HK-2 (cell line): ENCODE measurements around the gene ULBP2.

Experiments
- DNase-seq: peaks from one replicate; pipeline ENCODE4 v3.0.0-alpha.2; 2018; ENCODE audit not compliant: unreplicated experiment

The ULBP2 gene, protein sequence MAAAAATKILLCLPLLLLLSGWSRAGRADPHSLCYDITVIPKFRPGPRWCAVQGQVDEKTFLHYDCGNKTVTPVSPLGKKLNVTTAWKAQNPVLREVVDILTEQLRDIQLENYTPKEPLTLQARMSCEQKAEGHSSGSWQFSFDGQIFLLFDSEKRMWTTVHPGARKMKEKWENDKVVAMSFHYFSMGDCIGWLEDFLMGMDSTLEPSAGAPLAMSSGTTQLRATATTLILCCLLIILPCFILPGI

DNA sequence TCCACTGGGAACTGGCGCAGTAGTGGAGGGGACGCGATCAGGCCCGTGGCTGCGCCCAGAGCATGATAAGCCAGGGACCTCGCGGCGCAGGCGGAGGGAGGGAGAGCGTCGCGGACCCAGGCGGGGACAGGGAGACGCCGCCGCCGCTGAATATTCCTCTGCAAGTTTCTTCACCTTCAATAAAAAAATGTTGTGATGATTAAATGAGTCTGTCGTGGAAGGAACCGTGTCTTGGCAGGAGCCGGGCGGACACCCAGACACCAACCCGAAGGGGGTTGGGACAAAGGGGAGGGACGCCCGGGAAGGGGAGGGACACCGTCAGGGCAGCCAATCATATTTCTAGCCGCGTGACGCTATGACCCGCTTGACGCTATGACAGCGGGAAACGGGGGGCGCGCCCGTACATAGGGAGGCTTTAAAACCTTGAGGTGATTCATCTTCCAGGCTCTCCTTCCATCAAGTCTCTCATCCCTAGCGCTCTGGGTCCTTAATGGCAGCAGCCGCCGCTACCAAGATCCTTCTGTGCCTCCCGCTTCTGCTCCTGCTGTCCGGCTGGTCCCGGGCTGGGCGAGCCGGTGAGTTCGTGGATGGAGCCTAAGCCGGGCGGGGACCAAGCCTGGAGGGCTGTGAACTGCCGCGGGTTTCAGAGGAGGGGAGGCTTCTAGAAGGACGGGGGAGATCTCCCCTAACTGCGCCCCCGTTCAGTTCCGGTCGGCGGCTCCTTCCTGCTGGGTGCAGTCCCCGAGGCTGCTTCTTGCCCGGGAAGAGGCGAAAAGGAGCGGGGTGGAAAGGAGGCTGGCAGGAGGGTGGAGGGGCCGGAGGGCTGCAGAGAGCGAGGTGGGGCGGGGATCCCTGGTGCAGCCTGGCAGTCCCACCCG lies at the start of gene ULBP2:
Gene ULBP2, plus strand, starts transcription at position 432 of the 878 bp plus-strand sequence. Its CDS starts 59 bp downstream, at position 491.
- DNase-seq = peak; percentile 93

DNA sequence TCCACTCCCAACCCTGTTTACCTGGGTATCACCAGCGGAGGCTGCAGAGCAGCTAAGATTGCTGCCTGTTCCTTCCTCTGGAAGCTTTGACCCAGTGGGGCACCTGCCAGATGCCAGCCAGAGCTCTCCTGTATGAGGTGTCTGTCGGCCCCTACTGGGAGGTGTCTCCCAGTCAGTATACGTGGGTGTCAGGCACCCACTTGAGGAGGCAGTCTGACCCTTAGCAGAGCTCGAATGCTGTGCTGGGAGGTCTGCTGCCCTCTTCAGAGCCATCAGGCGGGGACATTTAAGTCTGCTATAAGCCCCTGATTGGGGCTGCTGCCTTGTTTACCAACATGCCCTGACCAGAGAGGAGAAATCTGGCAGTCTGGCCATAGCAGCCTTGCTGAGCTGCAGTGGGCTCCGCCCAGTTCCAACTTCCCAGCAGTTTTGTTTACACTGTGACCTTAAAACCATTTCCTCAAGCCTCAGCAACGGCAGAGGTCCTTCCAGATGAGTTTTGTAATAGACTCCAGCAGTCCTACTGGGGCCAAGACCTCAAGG lies 46.7 kb upstream of the ULBP2 start:
- no peak for DNase-seq

DNA sequence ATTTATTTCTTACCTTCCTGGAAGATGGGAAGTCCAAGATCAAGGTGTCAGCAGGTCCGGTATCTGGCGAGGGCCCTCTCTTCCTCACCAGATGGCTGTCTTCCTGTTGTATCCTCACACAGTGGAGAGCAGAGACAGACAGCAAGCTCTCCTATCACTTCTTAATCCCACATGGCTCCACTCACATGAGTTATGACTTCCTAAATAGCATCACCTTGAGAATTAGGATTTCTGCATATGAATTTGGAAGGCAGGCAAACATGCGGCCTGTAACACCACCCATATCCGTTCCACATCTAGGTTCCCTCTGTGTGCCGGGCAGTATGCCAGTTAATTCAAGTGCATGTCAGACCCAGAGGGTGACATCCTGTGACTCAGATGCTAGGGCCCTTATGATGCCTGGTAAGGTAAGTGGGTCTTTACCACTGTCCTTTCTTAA lies 46.0 kb upstream of the ULBP2 start:
- DNase-seq = peak; percentile 46

DNA sequence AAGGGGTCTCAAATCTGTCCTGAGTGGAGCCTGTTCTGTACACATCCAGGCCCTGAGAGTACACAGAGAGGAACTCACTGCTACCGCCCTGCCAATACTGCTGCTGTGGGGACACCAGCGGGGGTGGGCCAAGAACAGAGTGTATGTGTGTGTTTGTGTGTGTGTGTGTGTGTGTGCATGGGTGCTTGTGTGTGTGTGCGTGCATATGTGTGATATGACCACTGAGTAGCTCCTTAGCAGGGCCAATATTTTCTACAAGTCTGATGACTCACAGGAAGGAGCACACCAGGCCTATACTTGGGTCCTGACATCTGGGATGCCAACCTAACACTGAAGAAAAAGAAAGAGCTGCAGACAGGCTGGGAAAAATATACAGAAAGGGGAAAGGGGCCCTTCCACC lies 45.3 kb upstream of the ULBP2 start:
- no peak for DNase-seq

DNA sequence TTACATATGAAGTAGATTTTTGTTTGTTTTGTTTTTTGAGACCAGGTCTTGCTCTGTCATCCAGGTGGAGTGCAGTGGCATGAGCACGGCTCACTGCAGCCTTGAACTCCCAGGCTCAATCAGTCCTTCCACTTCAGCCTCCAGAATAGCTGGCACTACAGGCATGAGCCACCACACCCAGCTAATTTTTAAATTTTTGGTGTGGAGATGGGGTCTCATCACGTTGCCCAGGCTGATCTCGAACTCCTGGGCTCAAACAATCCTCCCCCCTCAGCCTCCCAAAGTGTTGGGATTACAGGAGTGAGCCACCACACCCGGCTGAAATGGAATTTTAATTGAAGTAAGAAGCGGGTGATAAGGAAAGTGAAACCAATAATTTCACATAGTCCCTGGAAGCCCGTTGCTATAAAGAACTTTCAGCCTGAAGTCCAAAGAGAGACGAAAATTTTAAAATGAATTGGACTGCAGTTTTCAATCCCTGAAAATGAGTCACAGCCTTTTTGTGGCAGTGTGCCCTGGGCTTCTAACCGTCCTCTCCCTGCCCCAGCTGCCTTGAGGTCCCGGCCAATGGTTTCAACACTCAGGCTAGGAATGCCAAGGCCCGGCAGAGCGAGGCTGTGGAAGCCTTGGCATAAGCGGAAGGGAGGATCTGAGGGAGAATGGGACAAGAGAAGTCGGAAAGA lies 44.7 kb upstream of the ULBP2 start:
- no peak for DNase-seq

DNA sequence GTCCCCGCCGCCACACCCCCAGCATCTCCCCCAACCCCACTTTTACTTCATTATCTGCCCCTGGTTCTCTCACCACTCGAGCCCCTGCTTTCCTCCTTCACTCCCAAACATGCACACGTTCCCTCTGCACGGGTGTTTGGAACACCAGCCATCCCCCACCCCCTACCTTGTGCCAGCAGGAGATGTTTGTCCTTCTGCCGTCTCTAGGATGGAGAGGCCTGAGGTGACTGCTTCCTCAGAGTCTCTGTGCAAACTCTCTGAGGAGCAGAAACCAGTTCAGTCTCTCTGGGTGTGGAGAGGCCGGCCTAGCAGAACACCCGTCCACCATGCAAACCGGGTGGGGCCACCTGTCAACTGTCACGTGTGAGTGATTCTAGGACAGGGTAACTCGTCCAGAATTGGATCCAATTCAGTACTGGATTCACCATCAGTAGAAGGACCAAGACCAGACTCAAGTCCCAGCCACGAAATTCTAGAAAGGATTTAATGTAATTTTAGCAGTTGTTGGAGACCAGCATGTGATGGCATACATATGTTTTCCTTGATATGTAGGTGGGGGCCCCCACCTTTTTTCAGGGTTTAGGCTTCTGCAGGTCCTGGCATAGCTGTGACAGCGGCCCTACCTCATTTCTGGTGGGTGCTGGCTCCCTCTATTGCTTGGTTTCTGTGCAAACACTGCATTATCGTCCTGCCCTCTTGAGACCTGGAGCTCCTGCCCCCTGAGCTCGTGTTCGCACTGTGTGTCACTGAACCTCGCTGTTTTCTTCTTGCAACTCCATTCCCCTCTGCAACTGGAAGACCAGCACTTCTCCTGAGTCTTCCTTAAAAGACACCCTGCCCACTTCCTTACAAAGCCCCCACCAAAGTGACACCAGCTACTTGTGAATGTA lies 43.7 kb upstream of the ULBP2 start, which contains the start of gene RAET1E:
Gene RAET1E, minus strand, starts transcription at position 259 of the 890 bp plus-strand sequence. CDS start 7,212 bp downstream, outside the sequence.
- DNase-seq = no peak

DNA sequence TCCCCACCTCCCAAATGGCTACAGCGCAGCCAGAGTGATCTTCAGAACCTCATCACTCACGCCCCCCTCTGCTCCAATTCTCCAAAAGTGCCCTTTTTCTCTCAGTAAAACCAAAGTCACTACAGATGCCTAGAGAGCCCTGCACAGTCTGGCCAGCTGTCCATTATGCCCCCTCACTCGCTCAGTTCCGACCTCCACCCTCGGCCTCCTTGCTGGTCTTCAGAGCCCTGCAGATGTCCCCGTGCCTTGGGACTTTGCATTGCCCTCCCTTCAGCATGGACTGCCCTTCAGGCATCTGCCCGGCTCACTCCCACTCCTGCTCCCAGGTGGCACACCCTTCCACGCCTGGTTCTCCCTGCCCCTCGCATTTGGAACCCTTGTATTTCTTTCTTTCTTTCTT lies 42.8 kb upstream of the ULBP2 start:
- DNase-seq = no peak

DNA sequence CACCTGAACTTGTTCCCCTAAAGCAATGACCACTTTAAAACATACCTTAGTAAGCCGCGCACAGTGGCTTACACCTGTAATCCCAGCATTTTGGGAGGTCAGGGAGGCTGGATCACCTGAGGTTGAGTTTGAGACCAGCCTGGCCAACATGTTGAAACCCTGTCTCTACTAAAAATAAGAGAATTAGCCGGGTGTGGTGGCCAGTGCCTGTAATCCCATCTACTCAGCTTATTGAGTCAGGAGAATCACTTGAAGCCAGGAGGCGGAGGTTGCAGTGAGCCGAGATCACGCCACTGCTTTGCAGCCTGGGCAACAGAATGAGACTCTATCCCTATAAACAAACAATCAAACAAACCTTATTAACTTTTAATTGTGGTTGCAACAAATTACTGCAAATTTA lies 42.3 kb upstream of the ULBP2 start:
- no peak for DNase-seq

DNA sequence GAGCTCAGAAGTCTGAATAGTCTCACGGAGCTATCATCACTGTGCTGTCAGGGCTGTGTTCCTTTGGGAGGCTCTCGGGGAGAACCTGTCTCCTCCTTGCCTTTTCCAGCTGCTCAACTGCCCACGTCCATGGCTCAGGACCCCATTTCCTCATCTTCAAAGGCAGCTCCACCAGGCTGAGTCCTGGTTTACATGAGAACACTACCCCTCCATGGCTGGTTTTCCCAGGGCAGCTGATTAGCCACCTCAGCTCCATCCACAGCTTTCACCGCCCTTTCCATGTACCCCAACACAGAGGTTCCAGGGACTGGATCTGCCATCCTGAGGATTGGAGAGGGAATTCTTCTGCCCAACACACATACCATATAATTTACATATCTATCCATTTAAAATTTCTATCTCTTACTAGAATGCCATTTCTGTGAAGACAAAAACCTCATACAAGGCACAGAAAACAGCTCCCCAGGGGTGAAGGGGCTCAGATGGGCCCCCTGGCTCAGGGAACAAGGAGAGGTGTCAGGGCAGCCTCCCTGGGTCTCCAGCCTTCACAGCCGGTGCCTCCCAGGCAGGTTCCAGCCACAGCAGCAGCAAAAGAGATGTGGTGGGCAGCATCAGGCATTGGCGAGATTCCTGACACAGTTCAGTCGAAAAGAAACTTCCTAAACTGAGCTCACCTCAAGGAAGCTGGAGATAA lies 41.7 kb upstream of the ULBP2 start:
- no peak for DNase-seq

DNA sequence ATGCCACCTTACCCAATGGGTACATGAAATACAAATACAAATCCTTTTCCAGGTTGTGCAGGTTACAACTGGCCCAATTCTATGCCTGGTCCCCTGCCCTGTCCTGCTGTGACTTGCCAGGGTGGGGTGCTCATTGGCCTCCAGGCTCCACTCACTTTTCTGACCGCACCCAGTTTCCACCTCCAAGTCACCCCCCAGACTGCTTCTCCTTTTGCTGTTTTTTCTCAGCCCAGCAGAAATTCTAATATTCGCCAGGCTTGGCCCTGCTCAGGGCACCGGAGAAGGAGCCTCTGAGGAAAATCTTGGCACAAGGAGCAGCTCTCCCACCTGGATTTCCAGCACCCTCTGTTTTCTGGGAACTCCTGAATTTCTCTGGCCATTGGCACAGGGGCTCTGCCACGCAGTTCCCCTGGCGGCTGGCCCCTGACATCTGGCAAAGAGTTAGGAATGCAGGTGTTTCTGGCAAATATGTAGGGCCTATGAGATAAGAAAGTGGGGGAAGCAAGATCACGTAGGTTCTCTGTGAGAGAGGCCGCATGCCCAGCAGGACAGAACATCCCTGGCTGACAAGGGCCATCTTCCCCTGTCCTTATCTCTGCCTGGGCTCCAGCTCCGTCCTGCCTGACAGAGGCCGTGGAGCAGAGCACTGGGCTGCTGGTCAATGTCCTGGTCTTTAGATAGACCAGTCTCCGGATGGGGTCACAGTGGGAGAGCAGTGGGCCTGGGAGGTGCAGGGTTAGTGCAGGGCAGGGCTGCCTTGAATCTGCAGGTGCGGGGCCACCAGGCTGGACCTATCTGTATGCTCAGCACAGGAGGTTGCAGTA lies 41.0 kb upstream of the ULBP2 start:
- no peak for DNase-seq

DNA sequence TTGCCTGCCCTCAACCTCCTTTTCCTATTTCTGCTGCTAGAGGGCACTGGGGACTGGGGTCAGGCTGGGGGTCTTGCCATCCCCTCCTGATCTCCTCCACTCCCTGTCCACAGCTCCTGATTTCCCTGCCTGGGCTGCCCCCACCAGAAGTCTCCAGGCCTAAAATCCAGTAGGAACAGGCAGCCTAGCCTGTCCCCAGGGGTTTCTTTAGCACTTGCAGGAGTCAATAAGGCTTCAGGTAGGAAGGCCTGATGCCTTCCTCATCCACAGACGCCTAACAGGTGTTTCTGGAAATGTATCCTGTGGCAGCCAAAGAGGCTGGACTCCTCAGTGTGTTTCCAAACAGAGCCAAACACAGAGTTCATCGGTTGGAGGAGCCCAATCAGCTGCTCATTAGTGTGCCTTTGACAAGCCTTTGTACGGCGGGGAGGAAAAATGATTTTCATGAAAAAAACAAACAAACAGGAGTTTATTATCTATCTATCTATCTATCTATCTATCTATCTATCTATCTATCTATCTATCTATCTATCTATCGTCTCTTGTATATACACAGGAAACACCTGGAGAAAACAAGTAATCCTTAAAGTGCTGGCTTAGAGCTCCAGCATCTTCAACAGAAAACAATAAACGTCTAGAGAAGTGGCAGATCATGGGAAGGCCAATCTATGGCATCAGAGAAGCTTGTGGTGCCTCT lies 40.2 kb upstream of the ULBP2 start:
- no peak for DNase-seq

DNA sequence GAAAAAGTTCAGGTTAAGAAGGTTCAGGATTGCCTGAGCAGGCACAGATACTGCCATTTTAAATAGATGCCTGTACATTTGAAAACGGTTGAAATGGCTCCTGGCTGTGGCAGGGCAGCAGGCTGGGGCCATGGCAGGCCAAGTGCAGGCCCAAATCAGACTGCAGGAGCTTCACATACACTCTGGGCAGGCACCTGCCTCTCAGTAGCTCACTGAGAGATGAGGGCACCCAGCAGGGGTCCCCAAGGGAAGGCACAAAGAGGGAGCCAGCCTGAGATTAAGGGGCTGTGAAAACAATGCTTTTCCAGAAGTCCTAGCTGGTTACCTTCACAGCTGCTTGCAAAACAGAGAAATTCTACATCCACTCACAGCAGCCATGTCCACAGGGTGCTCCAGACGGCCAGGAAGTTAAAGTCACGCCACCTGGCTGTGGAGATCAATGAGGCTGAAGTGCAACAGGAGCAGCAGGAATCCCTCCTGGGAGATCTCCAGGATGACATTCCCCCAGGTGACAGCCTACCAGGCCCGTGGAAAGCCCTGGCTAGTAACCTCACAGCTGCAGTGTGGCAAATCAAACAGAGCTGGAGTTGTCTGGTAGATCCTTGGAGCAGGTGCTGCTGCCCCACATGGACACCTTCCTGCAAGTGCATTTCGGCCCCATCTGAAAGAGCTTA lies 37.7 kb upstream of the ULBP2 start:
- DNase-seq = no peak

DNA sequence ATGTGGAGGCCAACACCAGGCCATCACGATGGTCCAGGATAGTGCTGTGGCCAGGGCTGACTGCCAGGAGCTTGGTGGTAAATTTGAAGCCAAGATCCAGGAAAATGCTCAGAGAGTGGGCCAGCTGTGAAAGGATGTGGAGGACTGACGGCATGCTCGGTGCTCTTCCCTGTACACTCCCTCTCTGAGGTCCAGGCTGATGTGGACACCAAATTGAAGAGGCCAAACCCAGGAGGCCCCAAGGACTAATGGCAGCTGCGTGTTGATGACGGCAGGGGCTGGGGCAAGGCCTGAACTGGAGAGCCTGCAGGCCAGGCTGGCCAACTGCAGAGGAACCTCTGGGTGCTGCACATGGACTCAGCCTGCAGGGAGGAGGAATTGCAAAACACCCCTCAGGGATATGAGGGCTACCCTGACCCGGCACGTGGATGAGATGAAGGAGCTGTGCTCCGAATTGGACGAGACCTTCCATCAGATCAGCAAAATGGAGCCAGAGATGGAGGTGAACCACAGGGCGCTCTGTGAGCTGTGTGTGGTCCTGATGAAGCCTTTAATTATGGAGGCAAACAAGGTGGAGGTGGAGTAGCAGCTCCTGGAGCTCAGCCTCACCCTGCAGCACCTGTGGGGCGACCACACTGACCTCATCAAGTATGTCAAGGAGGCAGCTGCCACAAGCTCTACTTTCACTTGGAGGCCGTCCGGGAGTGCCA lies 37.0 kb upstream of the ULBP2 start:
- no peak for DNase-seq

DNA sequence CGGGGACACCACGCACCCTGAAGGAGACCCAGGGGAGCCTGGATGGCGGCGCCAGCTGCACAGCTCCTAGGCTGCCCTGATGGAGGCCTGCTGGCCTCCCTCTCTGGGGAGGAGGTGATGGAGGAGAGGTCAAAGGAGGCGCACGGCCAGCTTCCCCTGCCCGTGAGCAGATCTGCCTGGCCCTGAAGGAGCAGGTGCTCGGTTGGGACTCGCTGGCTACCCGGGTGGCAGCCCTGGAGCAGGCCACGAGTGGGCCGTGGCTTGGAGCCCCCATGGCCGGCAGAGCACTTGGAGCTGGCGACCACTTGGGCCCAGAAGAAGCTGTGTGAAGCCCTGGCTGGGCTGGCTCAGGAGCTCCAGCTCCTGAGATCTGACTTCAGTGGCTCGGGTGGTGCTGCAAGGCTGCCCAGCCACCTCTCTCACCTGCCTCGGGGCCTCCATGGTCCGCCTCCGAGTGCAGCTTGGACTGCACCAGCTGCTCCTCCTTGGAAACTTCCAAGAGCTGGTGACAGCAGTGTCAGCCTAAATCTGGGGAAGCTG lies 36.4 kb upstream of the ULBP2 start:
- no peak for DNase-seq

DNA sequence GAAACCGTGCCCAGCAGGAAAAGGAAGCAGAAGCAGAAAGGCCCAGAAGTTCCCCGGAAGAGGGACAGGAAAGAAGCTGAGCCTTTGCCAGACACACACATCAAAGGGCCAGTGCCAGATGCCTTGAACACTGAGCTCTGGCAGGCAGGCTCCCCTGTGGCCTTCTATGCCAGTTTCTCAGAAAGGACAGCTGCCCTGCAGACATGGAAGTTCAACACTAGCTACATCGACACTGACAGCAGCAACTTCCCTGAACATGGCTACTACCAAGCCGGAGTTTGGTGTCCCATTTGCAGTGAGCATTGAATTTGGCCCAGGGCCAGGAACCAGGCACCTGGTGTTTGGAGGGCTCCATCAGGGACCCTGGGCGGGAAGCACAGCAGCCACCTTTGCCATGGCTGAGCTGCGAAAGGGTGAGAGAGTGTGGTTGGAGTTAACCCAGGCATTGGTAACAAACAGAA lies 35.9 kb upstream of the ULBP2 start:
- DNase-seq = no peak

DNA sequence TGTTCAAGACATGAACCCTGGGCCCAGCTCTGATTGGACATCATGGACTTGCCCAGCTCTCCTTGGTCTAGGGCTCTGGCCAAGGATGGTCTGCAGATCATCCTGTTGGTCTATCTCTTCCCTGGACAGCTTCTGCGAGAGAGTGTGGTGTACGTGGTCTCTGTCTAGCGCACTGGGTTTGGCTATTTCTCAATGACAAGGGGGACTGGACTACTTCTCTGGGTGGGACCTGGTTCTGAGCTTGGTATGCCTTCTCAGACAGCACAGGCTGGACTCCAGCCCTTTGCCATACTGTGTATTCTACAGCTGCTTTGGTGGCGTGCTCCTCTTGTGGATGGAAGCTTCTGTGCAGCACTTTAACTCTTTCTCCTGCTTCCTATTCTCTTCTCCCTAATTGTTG lies 35.4 kb upstream of the ULBP2 start:
- no peak for DNase-seq

DNA sequence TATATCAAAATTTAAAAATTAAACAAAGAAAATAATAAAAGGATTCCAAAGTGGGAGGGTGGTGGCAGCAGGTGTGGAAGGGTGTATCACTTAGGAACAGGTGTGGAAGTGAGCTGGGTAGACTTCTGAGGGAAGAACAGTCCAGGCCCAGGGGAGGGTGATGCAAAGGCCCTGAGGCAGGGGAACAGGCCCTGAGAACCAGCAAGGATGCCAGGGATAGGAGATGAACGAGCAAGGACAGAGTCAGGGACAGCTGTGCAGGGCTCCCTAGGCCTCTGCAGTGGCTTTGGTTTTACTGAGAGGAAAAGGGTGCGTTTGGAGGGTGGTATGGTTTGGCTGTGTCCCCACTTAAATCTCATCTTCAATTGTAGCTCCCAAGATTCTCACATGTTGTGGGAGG lies 34.5 kb upstream of the ULBP2 start:
- no peak for DNase-seq
